WTC11 (cell line): ENCODE measurements around the gene AMBP. TPM values are rescaled to one million over a fixed set of nuclear protein-coding genes. Genes with fewer than 3 reads are reported as not detected.

ENCODE experiments used
- ATAC-seq: fragments of 200-7000 bp; cut with Tn5 transposase; 2 replicates; pipeline ENCODE4 v1.10.0; 2021; ENCODE audit warnings: mild to moderate bottlenecking, moderate library complexity
- CTCF ChIA-PET: fragments of 300-600 bp; sonication (Branson Sonifier 250); formaldehyde crosslinking; loops from one replicate; lab custom pipeline; 2021; ENCODE audit warnings: antibody characterized with exemption; lab: Charles Lee
- POLR2A ChIA-PET: fragments of 350-600 bp; sonication (Branson Sonifier 250); formaldehyde crosslinking; loops from one replicate; lab custom pipeline; 2021; ENCODE audit warnings: antibody characterized with exemption; lab: Charles Lee
- DNase-seq: peaks from one replicate; pipeline ENCODE4 v3.0.0; 2021; ENCODE audit warnings: low spot score
- H3K27ac Mint-ChIP-seq: 2 replicates; pipeline ENCODE4 v1.8.0; 2021; ENCODE audit warnings: mixed read lengths
- H3K27me3 Mint-ChIP-seq: 2 replicates; pipeline ENCODE4 v1.8.0; 2021; ENCODE audit warnings: low read depth, mild to moderate bottlenecking, moderate library complexity, mixed read lengths
- H3K36me3 Mint-ChIP-seq: 2 replicates; pipeline ENCODE4 v1.8.0; 2021; ENCODE audit warnings: mixed read lengths
- H3K4me1 Mint-ChIP-seq: 2 replicates; pipeline ENCODE4 v1.8.0; 2022; ENCODE audit warnings: mixed read lengths
- H3K4me3 Mint-ChIP-seq: 2 replicates; pipeline ENCODE4 v1.8.0; 2021; ENCODE audit warnings: mild to moderate bottlenecking, moderate library complexity, mixed read lengths
- H3K9me3 Mint-ChIP-seq: 2 replicates; pipeline ENCODE4 v1.8.0; 2021; ENCODE audit warnings: mixed read lengths
- CREB1 ChIP-seq: sonication (generic); formaldehyde crosslinking; IDR thresholded peaks from 2 replicates; pipeline ENCODE4 v1.8.0; 2023; ENCODE audit warnings: mild to moderate bottlenecking, missing genetic modification reagents
- E2F4 ChIP-seq: sonication (generic); formaldehyde crosslinking; IDR thresholded peaks from 2 replicates; pipeline ENCODE4 v1.8.1; 2022; ENCODE audit warnings: low read depth, mild to moderate bottlenecking, moderate library complexity, missing genetic modification reagents, borderline replicate concordance
- EMX1 ChIP-seq: fragments of 250-450 bp; sonication (Bioruptor Pico); IDR thresholded peaks from 2 replicates; pipeline ENCODE4 v1.8.0; 2021; ENCODE audit warnings: mild to moderate bottlenecking
- FOXP4 ChIP-seq: sonication (generic); formaldehyde crosslinking; IDR thresholded peaks from 2 replicates; pipeline ENCODE4 v1.8.0; 2022; ENCODE audit warnings: mild to moderate bottlenecking, missing genetic modification reagents
- IRF2 ChIP-seq: sonication (generic); formaldehyde crosslinking; IDR thresholded peaks from 2 replicates; pipeline ENCODE4 v1.8.0; 2022; ENCODE audit warnings: low read depth, missing genetic modification reagents, borderline replicate concordance
- NR2C2 ChIP-seq: sonication (generic); formaldehyde crosslinking; IDR thresholded peaks from 2 replicates; pipeline ENCODE4 v1.8.0; 2022; ENCODE audit warnings: mild to moderate bottlenecking, missing genetic modification reagents
- SOX15 ChIP-seq: fragments of 250-450 bp; sonication (Bioruptor Pico); IDR thresholded peaks from 2 replicates; pipeline ENCODE4 v1.9.0; 2021; ENCODE audit warnings: mild to moderate bottlenecking
- SP1 ChIP-seq: sonication (generic); formaldehyde crosslinking; conservative IDR thresholded peaks from 2 replicates; pipeline ENCODE4 v1.8.1; 2022; ENCODE audit warnings: missing genetic modification reagents
- TEAD4 ChIP-seq: sonication (generic); formaldehyde crosslinking; IDR thresholded peaks from 2 replicates; pipeline ENCODE4 v1.8.0; 2022; ENCODE audit warnings: mild to moderate bottlenecking, missing genetic modification reagents
- ZBTB43 ChIP-seq: sonication (generic); formaldehyde crosslinking; IDR thresholded peaks from 2 replicates; pipeline ENCODE4 v1.8.1; 2023; ENCODE audit warnings: mild to moderate bottlenecking, missing genetic modification reagents
- ZNF121 ChIP-seq: sonication (generic); formaldehyde crosslinking; IDR thresholded peaks from 2 replicates; pipeline ENCODE4 v1.8.0; 2023; ENCODE audit warnings: missing genetic modification reagents
- ZNF416 ChIP-seq: fragments of 250-450 bp; sonication (Bioruptor Pico); IDR thresholded peaks from 2 replicates; pipeline ENCODE4 v1.9.0; 2021; ENCODE audit warnings: mild to moderate bottlenecking, inconsistent platforms
- ZSCAN18 ChIP-seq: fragments of 250-450 bp; sonication (Bioruptor Pico); IDR thresholded peaks from 2 replicates; pipeline ENCODE4 v2.1.2; 2022; ENCODE audit warnings: mild to moderate bottlenecking, moderate library complexity
- total RNA-seq: library from RNA; stranded (reverse); gene quantifications from 3 replicates; pipeline ENCODE4 v1.2.3, GENCODE V29; 2021
- TF ChIP-seq, protein P1 (sequence below): fragments of 250-450 bp; sonication (Bioruptor Pico); conservative IDR thresholded peaks from 2 replicates; pipeline ENCODE4 v1.9.0; 2021; ENCODE audit warnings: mild to moderate bottlenecking
- TF ChIP-seq, protein P2 (sequence below): sonication (generic); formaldehyde crosslinking; IDR thresholded peaks from 2 replicates; pipeline ENCODE4 v1.8.0; 2022; ENCODE audit warnings: mild to moderate bottlenecking, missing genetic modification reagents

Gene AMBP
- total RNA-seq, 1 experiment from 2014 or later: 3.3 TPM

- ATAC-seq: no peak
- POLR2A ChIA-PET: no interaction called here
- peaks cover 14% of the 10 kb centered on the region for H3K4me1 Mint-ChIP-seq
- no peak for TF ChIP-seq ZNF416
- TF ChIP-seq NR2C2 (CRISPR knock-in tag): no peak
- TF ChIP-seq FOXP4: no peak
- TF ChIP-seq, protein P1, sequence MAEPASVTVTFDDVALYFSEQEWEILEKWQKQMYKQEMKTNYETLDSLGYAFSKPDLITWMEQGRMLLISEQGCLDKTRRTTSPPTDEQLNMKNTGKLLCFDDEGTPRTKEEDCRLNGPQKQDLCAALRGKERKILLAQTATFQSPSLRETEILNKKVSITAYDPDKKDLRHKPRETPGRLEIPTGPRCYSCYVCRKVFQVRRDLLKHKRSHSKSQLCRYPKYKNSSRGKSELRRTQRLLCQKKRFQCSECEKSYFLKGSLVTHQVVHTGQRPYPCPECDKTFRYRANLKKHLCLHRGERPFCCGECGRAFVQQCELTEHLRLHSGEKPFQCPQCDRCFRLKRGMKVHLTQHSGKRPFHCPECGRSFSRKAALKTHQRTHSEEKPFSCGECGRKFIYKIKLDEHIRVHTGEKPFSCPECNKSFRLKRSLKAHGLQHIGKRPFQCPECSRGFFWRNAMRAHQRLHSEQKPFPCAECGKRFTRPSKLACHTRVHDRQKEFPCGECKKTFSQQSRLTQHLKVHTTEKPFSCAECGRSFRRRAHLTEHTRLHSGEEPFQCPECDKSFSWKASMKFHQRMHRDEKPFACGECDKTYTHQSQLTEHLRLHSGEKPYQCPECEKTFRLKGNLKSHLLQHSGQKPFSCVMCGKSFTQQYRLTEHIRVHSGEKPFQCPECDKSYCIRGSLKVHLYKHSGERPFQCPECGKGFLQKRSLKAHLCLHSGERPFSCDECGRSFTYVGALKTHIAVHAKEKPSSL (CRISPR knock-in tag): no peak
- no peak for TF ChIP-seq ZBTB43 (CRISPR knock-in tag)
- TF ChIP-seq TEAD4: no peak
- TF ChIP-seq ZSCAN18 (CRISPR knock-in tag): no peak
- no peak for TF ChIP-seq SP1
- no peak for TF ChIP-seq SOX15 (CRISPR knock-in tag)
- TF ChIP-seq E2F4 (CRISPR knock-in tag): no peak
- TF ChIP-seq CREB1 (CRISPR knock-in tag): no peak
- TF ChIP-seq, protein P2, sequence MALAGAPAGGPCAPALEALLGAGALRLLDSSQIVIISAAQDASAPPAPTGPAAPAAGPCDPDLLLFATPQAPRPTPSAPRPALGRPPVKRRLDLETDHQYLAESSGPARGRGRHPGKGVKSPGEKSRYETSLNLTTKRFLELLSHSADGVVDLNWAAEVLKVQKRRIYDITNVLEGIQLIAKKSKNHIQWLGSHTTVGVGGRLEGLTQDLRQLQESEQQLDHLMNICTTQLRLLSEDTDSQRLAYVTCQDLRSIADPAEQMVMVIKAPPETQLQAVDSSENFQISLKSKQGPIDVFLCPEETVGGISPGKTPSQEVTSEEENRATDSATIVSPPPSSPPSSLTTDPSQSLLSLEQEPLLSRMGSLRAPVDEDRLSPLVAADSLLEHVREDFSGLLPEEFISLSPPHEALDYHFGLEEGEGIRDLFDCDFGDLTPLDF: no peak
- no peak for TF ChIP-seq EMX1 (CRISPR knock-in tag)
- TF ChIP-seq IRF2: no peak
- TF ChIP-seq ZNF121 (CRISPR knock-in tag): no peak
- TF ChIP-seq, all 79 proteins: peak for 0
- Mint-ChIP-seq H3K36me3 (peaks cover 17% of the 10 kb centered on the region), H3K27me3 (no peaks in the 10 kb centered on the region), H3K9me3 (no peaks in the 10 kb centered on the region), H3K27ac (no peak overlapping the region), H3K4me3 (no peak overlapping the region)
- CTCF ChIA-PET: interaction anchor here (0.6 kb wide), 1 partner anchor 11 kb away, joined by 3 read pairs; no protein-coding TSS in a partner anchor
- no peak for DNase-seq
Measured at GRCh38 chr9:114035845-114036801, 42.0 kb downstream of the AMBP start.
